Measurements from ENCODE around the gene F2.

DNA sequence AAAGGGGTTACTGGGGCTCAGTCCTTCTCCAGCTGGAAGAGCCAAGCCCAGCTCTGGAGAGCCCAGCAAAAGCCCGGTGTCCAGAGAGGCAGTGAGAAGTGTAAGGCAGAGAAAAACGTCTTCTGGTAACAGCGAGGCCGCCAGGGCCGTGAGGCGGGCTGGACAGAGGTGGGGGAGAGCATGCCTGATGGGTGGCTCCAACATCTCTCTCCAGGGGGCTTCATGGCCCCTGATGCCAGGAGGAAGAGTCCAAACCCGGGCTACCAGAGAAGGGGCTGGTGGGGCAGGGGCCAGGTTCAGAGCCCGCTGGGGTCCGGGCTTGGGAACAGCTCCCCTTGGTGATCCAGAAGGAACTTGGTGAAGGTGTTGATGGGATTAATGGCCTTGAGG, 40.3 kb upstream of the F2 start:
- no peak for TF ChIP-seq POLR2AphosphoS5 (IDR thresholded peaks at IDR 0.05)
- TF ChIP-seq EP300 (IDR thresholded peaks at IDR 0.05; ENCODE audit: low read depth) = no peak
- no peak for TF ChIP-seq CTCF (IDR thresholded peaks at IDR 0.05)
- no peak for TF ChIP-seq POLR2A (IDR thresholded peaks at IDR 0.05)

All from transverse colon (tissue), 4 donors.